ENCODE results near the gene PLCH1. TPM values are rescaled to one million over a fixed set of nuclear protein-coding genes. Genes with fewer than 3 reads are reported as not detected.

The PLCH1 gene
- total RNA-seq, 1 experiment from 2014 or later = 3.8 TPM

DNA sequence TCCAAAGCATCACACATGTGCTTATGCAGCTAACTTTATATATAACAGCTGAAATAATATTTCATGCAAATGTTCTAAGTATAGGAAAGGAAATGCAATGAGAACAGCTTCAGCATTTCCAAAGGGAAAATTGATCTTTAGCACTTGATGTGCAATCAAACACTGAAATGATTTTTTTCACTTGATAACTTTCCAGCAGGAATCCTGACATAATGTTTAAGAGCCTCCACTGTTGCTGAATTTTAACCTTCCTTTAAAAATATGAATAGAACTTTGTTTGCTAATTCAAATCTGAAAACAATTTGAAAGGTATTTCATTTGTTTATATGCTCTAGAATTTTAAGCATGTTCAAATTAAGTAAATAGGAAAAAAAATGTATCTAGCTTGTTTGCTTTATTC is 354.5 kb downstream of the PLCH1 start (continued):
- no peak for TF ChIP-seq SIN3A (IDR thresholded peaks at IDR 0.05; ENCODE audit: low read depth)

DNA sequence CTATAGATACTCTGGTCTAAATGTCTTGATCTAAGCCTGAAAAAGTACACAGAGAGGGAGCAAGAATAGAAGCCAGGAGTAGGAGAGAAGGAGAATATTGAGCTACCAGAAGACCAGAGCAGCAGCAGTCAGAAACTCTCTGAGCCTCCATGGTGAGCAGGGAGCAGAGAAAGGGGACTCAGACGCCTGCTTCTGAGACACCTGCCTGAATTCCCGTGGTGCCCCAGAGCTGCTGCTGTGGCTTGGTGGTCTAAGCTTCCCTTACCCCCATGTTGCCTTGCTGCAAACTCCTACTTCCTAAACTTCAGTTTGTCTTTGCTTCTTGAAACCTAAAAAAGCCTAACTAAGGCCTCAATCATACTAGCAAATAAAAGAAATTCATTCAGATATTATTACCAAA is 356.5 kb downstream of the PLCH1 start:
- no peak overlapping the region for H3K4me3 ChIP-seq (replicated peaks in 1 of 2; ENCODE audit: low read depth in 1 of 2, low read length in 2 of 2)
- no peaks in the 10 kb centered on the region for H3K79me2 ChIP-seq (ENCODE audit: insufficient read depth, low read length)
- TF ChIP-seq ELF1 (IDR thresholded peaks at IDR 0.05; ENCODE audit: borderline replicate concordance, low read depth) = no peak
- no peak for TF ChIP-seq SIN3A (IDR thresholded peaks at IDR 0.05; ENCODE audit: low read depth)
- TF ChIP-seq, protein P1, sequence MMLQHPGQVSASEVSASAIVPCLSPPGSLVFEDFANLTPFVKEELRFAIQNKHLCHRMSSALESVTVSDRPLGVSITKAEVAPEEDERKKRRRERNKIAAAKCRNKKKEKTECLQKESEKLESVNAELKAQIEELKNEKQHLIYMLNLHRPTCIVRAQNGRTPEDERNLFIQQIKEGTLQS (IDR thresholded peaks at IDR 0.05) = no peak
- no peak for TF ChIP-seq RAD21 (IDR thresholded peaks at IDR 0.05; ENCODE audit: low read depth)
- TF ChIP-seq POLR2AphosphoS5 (IDR thresholded peaks at IDR 0.05; ENCODE audit: low read depth, low read length) = no peak
- TF ChIP-seq, protein P2, sequence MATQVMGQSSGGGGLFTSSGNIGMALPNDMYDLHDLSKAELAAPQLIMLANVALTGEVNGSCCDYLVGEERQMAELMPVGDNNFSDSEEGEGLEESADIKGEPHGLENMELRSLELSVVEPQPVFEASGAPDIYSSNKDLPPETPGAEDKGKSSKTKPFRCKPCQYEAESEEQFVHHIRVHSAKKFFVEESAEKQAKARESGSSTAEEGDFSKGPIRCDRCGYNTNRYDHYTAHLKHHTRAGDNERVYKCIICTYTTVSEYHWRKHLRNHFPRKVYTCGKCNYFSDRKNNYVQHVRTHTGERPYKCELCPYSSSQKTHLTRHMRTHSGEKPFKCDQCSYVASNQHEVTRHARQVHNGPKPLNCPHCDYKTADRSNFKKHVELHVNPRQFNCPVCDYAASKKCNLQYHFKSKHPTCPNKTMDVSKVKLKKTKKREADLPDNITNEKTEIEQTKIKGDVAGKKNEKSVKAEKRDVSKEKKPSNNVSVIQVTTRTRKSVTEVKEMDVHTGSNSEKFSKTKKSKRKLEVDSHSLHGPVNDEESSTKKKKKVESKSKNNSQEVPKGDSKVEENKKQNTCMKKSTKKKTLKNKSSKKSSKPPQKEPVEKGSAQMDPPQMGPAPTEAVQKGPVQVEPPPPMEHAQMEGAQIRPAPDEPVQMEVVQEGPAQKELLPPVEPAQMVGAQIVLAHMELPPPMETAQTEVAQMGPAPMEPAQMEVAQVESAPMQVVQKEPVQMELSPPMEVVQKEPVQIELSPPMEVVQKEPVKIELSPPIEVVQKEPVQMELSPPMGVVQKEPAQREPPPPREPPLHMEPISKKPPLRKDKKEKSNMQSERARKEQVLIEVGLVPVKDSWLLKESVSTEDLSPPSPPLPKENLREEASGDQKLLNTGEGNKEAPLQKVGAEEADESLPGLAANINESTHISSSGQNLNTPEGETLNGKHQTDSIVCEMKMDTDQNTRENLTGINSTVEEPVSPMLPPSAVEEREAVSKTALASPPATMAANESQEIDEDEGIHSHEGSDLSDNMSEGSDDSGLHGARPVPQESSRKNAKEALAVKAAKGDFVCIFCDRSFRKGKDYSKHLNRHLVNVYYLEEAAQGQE (IDR thresholded peaks at IDR 0.05; ENCODE audit: low read depth) = no peak
- TF ChIP-seq FOSL1 (IDR thresholded peaks at IDR 0.05; ENCODE audit: low read depth) = no peak
- no peak for TF ChIP-seq CBX3 (IDR thresholded peaks at IDR 0.05; ENCODE audit: low read depth)
- no peak for TF ChIP-seq JUND (IDR thresholded peaks at IDR 0.05)
- TF ChIP-seq EGR1 (IDR thresholded peaks at IDR 0.05; ENCODE audit: low read depth) = no peak
- TF ChIP-seq, protein P3, sequence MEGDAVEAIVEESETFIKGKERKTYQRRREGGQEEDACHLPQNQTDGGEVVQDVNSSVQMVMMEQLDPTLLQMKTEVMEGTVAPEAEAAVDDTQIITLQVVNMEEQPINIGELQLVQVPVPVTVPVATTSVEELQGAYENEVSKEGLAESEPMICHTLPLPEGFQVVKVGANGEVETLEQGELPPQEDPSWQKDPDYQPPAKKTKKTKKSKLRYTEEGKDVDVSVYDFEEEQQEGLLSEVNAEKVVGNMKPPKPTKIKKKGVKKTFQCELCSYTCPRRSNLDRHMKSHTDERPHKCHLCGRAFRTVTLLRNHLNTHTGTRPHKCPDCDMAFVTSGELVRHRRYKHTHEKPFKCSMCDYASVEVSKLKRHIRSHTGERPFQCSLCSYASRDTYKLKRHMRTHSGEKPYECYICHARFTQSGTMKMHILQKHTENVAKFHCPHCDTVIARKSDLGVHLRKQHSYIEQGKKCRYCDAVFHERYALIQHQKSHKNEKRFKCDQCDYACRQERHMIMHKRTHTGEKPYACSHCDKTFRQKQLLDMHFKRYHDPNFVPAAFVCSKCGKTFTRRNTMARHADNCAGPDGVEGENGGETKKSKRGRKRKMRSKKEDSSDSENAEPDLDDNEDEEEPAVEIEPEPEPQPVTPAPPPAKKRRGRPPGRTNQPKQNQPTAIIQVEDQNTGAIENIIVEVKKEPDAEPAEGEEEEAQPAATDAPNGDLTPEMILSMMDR (IDR thresholded peaks at IDR 0.05 in 2 of 3, conservative IDR thresholded peaks at IDR 0.05 in 1 of 3; ENCODE audit: borderline replicate concordance in 1 of 3, insufficient read depth in 1 of 3, low read depth in 2 of 3, low read length in 2 of 3) = no peak
- TF ChIP-seq ZNF274 (IDR thresholded peaks at IDR 0.05; ENCODE audit: low read depth, low read length) = no peak
- POLR2A ChIA-PET = no interaction called here
- no peak overlapping the region for H3K4me2 ChIP-seq (ENCODE audit: low read length)
- no peaks in the 10 kb centered on the region for H3K36me3 ChIP-seq (ENCODE audit: control insufficient read depth in 1 of 2, insufficient read depth in 2 of 2, low read length in 2 of 2)
- H3K4me1 ChIP-seq (ENCODE audit: control insufficient read depth in 1 of 2, insufficient read depth in 2 of 2, low read length in 2 of 2) = peaks cover 12 to 15% of the 10 kb centered on the region in 2 experiments
- CTCF ChIA-PET = interaction anchor here (2.6 kb wide), 1 partner anchor 314 kb away, joined by 7 read pairs; no protein-coding TSS in a partner anchor
- no TSS peak for BruUV-seq (replicated peaks)
- no peaks in the 10 kb centered on the region for H3K9me2 ChIP-seq (ENCODE audit: insufficient read depth)
- H2AFZ ChIP-seq (ENCODE audit: low read depth, low read length, poor library complexity, severe bottlenecking) = no peak overlapping the region
- H4K20me1 ChIP-seq (ENCODE audit: insufficient read depth) = no peaks in the 10 kb centered on the region
- no peak for DNase-seq (ENCODE audit: low read depth, low spot score)
- no peaks in the 10 kb centered on the region for H3K27me3 ChIP-seq (ENCODE audit: insufficient read depth, low read length)
- RAD21 ChIA-PET (ENCODE audit: low non-redundant PET in 1 of 2, low total read pairs in 2 of 2, uncharacterized antibody in 2 of 2, unreplicated experiment in 2 of 2) = no interaction called here
- no peak overlapping the region for H3K27ac ChIP-seq (ENCODE audit: low read depth, low read length)
- no peak for ATAC-seq
- no peaks in the 10 kb centered on the region for H3K9me3 ChIP-seq (ENCODE audit: control insufficient read depth in 1 of 2, insufficient read depth in 1 of 2, low read depth in 1 of 2, low read length in 2 of 2)
- no peak overlapping the region for H3K9ac ChIP-seq (ENCODE audit: low read length)
- intact Hi-C loops (cut with micrococcal nuclease) = no loop called here
